Measurements from ENCODE around the gene ZBTB33.

ZBTB33 gene

GRCh38 chrX:120264341-120264740 is 13.7 kb downstream of the ZBTB33 start:
- Histone ChIP-seq H3K4me3 (ENCODE audit: low read length, poor library complexity, severe bottlenecking) (no peak overlapping the region), H3K4me2 (ENCODE audit: low read depth, low read length, poor library complexity, severe bottlenecking) (no peak overlapping the region), H3K79me2 (ENCODE audit: insufficient read depth, low read length) (no peaks in the 10 kb centered on the region), H3K9ac (ENCODE audit: low read depth, low read length, poor library complexity, severe bottlenecking) (no peak overlapping the region), H3K9me3 (ENCODE audit: insufficient read depth, low read depth, low read length) (no peaks in the 10 kb centered on the region), H3K27me3 (ENCODE audit: insufficient read depth, low read length, poor library complexity, severe bottlenecking) (no peaks in the 10 kb centered on the region), H3K36me3 (ENCODE audit: insufficient read depth, low read length) (no peaks in the 10 kb centered on the region), H3F3A (ENCODE audit: low read depth) (no peaks in the 10 kb centered on the region), H4K20me1 (ENCODE audit: insufficient read depth, low read length, poor library complexity, severe bottlenecking) (no peaks in the 10 kb centered on the region), H3K9me2 (replicated peaks; ENCODE audit: low read depth, low read length) (no peaks in the 10 kb centered on the region), H2AFZ (ENCODE audit: low read length) (no peak overlapping the region), H3K4me1 (ENCODE audit: insufficient read depth, low read length, poor library complexity, severe bottlenecking) (peaks cover 32% of the 10 kb centered on the region)
- TF ChIP-seq, protein P1, sequence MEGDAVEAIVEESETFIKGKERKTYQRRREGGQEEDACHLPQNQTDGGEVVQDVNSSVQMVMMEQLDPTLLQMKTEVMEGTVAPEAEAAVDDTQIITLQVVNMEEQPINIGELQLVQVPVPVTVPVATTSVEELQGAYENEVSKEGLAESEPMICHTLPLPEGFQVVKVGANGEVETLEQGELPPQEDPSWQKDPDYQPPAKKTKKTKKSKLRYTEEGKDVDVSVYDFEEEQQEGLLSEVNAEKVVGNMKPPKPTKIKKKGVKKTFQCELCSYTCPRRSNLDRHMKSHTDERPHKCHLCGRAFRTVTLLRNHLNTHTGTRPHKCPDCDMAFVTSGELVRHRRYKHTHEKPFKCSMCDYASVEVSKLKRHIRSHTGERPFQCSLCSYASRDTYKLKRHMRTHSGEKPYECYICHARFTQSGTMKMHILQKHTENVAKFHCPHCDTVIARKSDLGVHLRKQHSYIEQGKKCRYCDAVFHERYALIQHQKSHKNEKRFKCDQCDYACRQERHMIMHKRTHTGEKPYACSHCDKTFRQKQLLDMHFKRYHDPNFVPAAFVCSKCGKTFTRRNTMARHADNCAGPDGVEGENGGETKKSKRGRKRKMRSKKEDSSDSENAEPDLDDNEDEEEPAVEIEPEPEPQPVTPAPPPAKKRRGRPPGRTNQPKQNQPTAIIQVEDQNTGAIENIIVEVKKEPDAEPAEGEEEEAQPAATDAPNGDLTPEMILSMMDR (conservative IDR thresholded peaks at IDR 0.05; ENCODE audit: low read length), result no peak
- no peak for TF ChIP-seq EZH2phosphoT487 (IDR thresholded peaks at IDR 0.05; ENCODE audit: borderline replicate concordance)

DNA sequence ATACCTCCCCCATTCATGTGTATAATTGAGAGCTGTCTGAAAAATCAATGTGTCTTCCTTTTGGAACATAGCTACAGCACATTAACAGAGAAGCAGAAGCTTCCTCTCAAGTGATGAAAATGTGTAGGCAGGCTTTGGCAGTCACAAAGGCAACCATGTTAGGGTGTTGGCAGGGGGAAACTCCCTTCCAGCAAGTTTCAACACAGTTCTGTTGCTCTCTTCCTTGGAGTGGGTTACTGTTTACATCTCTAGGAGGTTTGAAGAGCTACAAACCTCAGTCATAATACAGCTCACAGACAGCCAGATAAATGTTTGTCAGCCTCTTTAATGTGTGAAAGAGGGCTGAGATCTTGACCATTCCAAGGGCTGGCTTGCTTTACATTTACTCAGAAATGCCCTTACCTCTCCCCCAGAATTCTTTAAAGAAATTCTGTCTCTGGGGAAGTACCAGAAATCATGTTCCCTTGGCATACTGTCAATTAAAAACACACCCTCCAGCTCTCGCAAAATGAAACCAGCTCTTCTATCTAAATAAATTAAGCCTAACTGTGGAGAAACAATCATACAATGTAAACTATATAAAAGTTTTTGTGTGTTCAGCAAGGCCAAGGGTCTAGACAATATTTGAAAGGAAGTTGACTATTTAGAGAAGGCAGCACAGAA is 18.9 kb downstream of the ZBTB33 start:
- Histone ChIP-seq H4K20me1 (ENCODE audit: insufficient read depth, low read length, poor library complexity, severe bottlenecking) (no peaks in the 10 kb centered on the region), H3K9me2 (replicated peaks; ENCODE audit: low read depth, low read length) (no peaks in the 10 kb centered on the region), H3K9ac (ENCODE audit: low read depth, low read length, poor library complexity, severe bottlenecking) (no peak overlapping the region), H2AFZ (ENCODE audit: low read length) (no peak overlapping the region), H3K79me2 (ENCODE audit: insufficient read depth, low read length) (no peaks in the 10 kb centered on the region), H3K27me3 (ENCODE audit: insufficient read depth, low read length, poor library complexity, severe bottlenecking) (no peaks in the 10 kb centered on the region), H3F3A (ENCODE audit: low read depth) (no peaks in the 10 kb centered on the region), H3K9me3 (ENCODE audit: insufficient read depth, low read depth, low read length) (no peaks in the 10 kb centered on the region), H3K4me3 (ENCODE audit: low read length, poor library complexity, severe bottlenecking) (no peak overlapping the region), H3K4me1 (ENCODE audit: insufficient read depth, low read length, poor library complexity, severe bottlenecking) (no peaks in the 10 kb centered on the region), H3K36me3 (ENCODE audit: insufficient read depth, low read length) (no peaks in the 10 kb centered on the region), H3K4me2 (ENCODE audit: low read depth, low read length, poor library complexity, severe bottlenecking) (no peak overlapping the region)
- TF ChIP-seq, protein P1 (conservative IDR thresholded peaks at IDR 0.05; ENCODE audit: low read length), result no peak
- TF ChIP-seq EZH2phosphoT487 (IDR thresholded peaks at IDR 0.05; ENCODE audit: borderline replicate concordance), result no peak

DNA sequence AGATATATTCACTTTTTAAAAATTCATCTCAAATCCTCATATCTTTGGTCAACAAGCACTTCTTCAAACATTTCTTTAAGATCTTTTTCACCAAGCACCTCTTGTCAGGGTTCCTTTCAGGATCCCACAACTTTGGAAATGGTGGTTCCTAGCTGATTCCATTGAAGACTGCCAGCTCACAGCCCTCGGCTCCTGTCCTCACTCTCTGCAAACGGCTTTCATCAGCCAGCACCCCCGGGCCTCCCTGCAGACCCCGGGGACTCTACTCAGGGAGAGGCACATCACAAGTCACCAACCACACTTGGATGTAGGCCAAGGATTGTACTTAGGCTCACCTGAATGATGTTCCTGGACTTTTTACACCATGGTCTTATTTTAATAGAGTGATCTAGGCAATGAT is 20.0 kb downstream of the ZBTB33 start:
- no peak overlapping the region for H3K9ac ChIP-seq (ENCODE audit: low read depth, low read length, poor library complexity, severe bottlenecking)

More for the DNA sequence above, 20.0 kb downstream of the ZBTB33 start:
- H4K20me1 ChIP-seq (ENCODE audit: insufficient read depth, low read length, poor library complexity, severe bottlenecking), result no peaks in the 10 kb centered on the region
- no peaks in the 10 kb centered on the region for H3K27me3 ChIP-seq (ENCODE audit: insufficient read depth, low read length, poor library complexity, severe bottlenecking)
- TF ChIP-seq, protein P1 (conservative IDR thresholded peaks at IDR 0.05; ENCODE audit: low read length), result no peak
- TF ChIP-seq EZH2phosphoT487 (IDR thresholded peaks at IDR 0.05; ENCODE audit: borderline replicate concordance), result no peak
- no peaks in the 10 kb centered on the region for H3K9me3 ChIP-seq (ENCODE audit: insufficient read depth, low read depth, low read length)
- no peaks in the 10 kb centered on the region for H3K9me2 ChIP-seq (replicated peaks; ENCODE audit: low read depth, low read length)
- no peak overlapping the region for H3K4me3 ChIP-seq (ENCODE audit: low read length, poor library complexity, severe bottlenecking)
- no peak overlapping the region for H2AFZ ChIP-seq (ENCODE audit: low read length)
- H3K36me3 ChIP-seq (ENCODE audit: insufficient read depth, low read length), result no peaks in the 10 kb centered on the region
- no peak overlapping the region for H3K4me2 ChIP-seq (ENCODE audit: low read depth, low read length, poor library complexity, severe bottlenecking)
- H3K79me2 ChIP-seq (ENCODE audit: insufficient read depth, low read length), result no peaks in the 10 kb centered on the region
- no peaks in the 10 kb centered on the region for H3F3A ChIP-seq (ENCODE audit: low read depth)
- H3K4me1 ChIP-seq (ENCODE audit: insufficient read depth, low read length, poor library complexity, severe bottlenecking), result no peaks in the 10 kb centered on the region

Measured in Loucy (cell line).